SK-N-SH (cell line): ENCODE data around the gene ELAVL4. TPM values are rescaled to one million over a fixed set of nuclear protein-coding genes. Genes with fewer than 3 reads are reported as not detected.
A peak's percentile ranks its signal among the peaks of the same experiment; 100 is the strongest.

Experiments used
- CTCF ChIA-PET: fragments of 300-600, 350-600 bp; formaldehyde crosslinking; extraction: SDS; loops from one replicate; lab custom pipeline; 2021; lab: Yijun Ruan, JAX
- POLR2A ChIA-PET: fragments of 350-600 bp; sonication (Branson Sonifier 250); formaldehyde crosslinking; extraction: SDS; loops from one replicate; lab custom pipeline; 2020; ENCODE audit warnings: antibody characterized with exemption, inconsistent platforms; lab: Yijun Ruan, JAX
- DNase-seq: peaks from one replicate; pipeline ENCODE4 v3.0.0; 2012
- H2AFZ ChIP-seq: fragments of 200-600 bp; sonication (generic); 2 replicates; pipeline ENCODE4 v1.8.1; 2016; ENCODE audit warnings: antibody characterized with exemption, mild to moderate bottlenecking, low read depth
- H3F3A ChIP-seq: fragments of 200-600 bp; sonication (generic); replicated peaks from 2 replicates; pipeline ENCODE3; 2016; ENCODE audit warnings: antibody characterized with exemption, mild to moderate bottlenecking; ENCODE audit not compliant: insufficient read depth
- H3K27ac ChIP-seq, 2 experiments: fragments of 200-500 bp in 1 of 2; fragments of 200-600 bp in 1 of 2; sonication (Bioruptor generic) in 1 of 2; sonication (generic), shearing (Covaris generic) in 1 of 2; 2 replicates each; pipeline versions ENCODE4 v1.5.1 to v1.6.1; 2014 to 2016; ENCODE audit warnings: low read depth in 2 of 2, inconsistent platforms in 1 of 2, low read length in 1 of 2, mild to moderate bottlenecking in 1 of 2, mixed read lengths in 1 of 2
- H3K27me3 ChIP-seq: fragments of 200-600 bp; sonication (generic), shearing (Covaris generic); 2 replicates; pipeline ENCODE4 v1.6.1; 2016; ENCODE audit warnings: mixed run types; ENCODE audit not compliant: insufficient read depth
- H3K36me3 ChIP-seq, 2 experiments: fragments of 200-500 bp in 1 of 2; fragments of 200-600 bp in 1 of 2; sonication (Bioruptor generic) in 1 of 2; sonication (generic) in 1 of 2; replicated peaks in 1 of 2; 2 replicates each; pipeline versions ENCODE3 to v1.5.1; 2014 to 2016; ENCODE audit warnings: low read length in 1 of 2, mild to moderate bottlenecking in 1 of 2; ENCODE audit not compliant: insufficient read depth in 2 of 2, control insufficient read depth in 1 of 2
- H3K4me1 ChIP-seq, 2 experiments: fragments of 200-500 bp in 1 of 2; fragments of 200-600 bp in 1 of 2; sonication (Bioruptor generic) in 1 of 2; sonication (generic), shearing (Covaris generic) in 1 of 2; 2 replicates each; pipeline versions ENCODE4 v1.5.1 to v1.6.1; 2014 to 2016; ENCODE audit warnings: low read depth in 1 of 2, low read length in 1 of 2, mixed run types in 1 of 2; ENCODE audit not compliant: insufficient read depth in 2 of 2, control insufficient read depth in 1 of 2
- H3K4me2 ChIP-seq: fragments of 200-600 bp; sonication (generic), shearing (Covaris generic); 2 replicates; pipeline ENCODE4 v1.6.1; 2017; ENCODE audit warnings: mixed run types
- H3K4me3 ChIP-seq, 2 experiments: fragments of 200-500 bp in 1 of 2; fragments of 200-600 bp in 1 of 2; sonication (Bioruptor generic) in 1 of 2; sonication (generic), shearing (Covaris generic) in 1 of 2; 2 replicates each; pipeline versions ENCODE4 v1.5.1 to v1.8.1; 2014 to 2016; ENCODE audit warnings: low read depth in 2 of 2, inconsistent platforms in 1 of 2, low read length in 1 of 2, mild to moderate bottlenecking in 1 of 2, mixed read lengths in 1 of 2, moderate library complexity in 1 of 2
- H3K79me2 ChIP-seq: fragments of 200-600 bp; sonication (generic); 2 replicates; pipeline ENCODE4 v1.8.1; 2017; ENCODE audit warnings: mild to moderate bottlenecking; ENCODE audit not compliant: insufficient read depth
- H3K9ac ChIP-seq: fragments of 200-600 bp; sonication (generic); 2 replicates; pipeline ENCODE4 v1.6.1; 2017; ENCODE audit warnings: mixed run types
- H3K9me2 ChIP-seq: fragments of 200-600 bp; sonication (generic); 2 replicates; pipeline ENCODE4 v1.6.1; 2017; ENCODE audit warnings: mixed run types
- H3K9me3 ChIP-seq: fragments of 200-600 bp; sonication (generic); 2 replicates; pipeline ENCODE4 v1.6.1; 2017; ENCODE audit warnings: mixed run types, mild to moderate bottlenecking, moderate library complexity
- H4K20me1 ChIP-seq: fragments of 200-600 bp; sonication (generic); 2 replicates; pipeline ENCODE4 v1.6.1; 2017; ENCODE audit warnings: mild to moderate bottlenecking, mixed run types; ENCODE audit not compliant: insufficient read depth
- CHD2 ChIP-seq: fragments of 150-350 bp; IDR thresholded peaks from 2 replicates; pipeline ENCODE4 v1.6.1; 2018; ENCODE audit warnings: low read length; ENCODE audit not compliant: partially characterized antibody
- FOXJ3 ChIP-seq: sonication (generic); formaldehyde crosslinking; IDR thresholded peaks from 2 replicates; pipeline ENCODE4 v1.5.1; 2020; ENCODE audit warnings: mild to moderate bottlenecking, missing genetic modification reagents
- MXI1 ChIP-seq: IDR thresholded peaks from 2 replicates; pipeline ENCODE4 v1.6.1; 2012; ENCODE audit warnings: mild to moderate bottlenecking, low read depth, low read length, improper control_type of control experiment
- NRF1 ChIP-seq: IDR thresholded peaks from 2 replicates; pipeline ENCODE4 v1.6.1; 2012; ENCODE audit warnings: low read depth, mild to moderate bottlenecking, low read length
- RAD21 ChIP-seq: IDR thresholded peaks from 2 replicates; pipeline ENCODE4 v1.6.1; 2012; ENCODE audit warnings: mild to moderate bottlenecking, low read length
- RFX5 ChIP-seq: IDR thresholded peaks from 2 replicates; pipeline ENCODE4 v1.6.1; 2012; ENCODE audit warnings: mild to moderate bottlenecking, improper control_type of control experiment, low read length
- SIN3A ChIP-seq: IDR thresholded peaks from 2 replicates; pipeline ENCODE4 v1.6.1; 2012; ENCODE audit warnings: low read depth, mild to moderate bottlenecking, low read length, moderate library complexity, borderline replicate concordance
- SMC3 ChIP-seq: IDR thresholded peaks from 2 replicates; pipeline ENCODE4 v1.6.1; 2012; ENCODE audit warnings: low read depth, low read length, improper control_type of control experiment
- TAF1 ChIP-seq: IDR thresholded peaks from 2 replicates; pipeline ENCODE4 v1.6.1; 2012; ENCODE audit warnings: low read depth, mild to moderate bottlenecking, low read length, moderate library complexity, borderline replicate concordance
- WGBS: methylation state at CpG from one replicate; pipeline ENCODE4 v1.1.6; 2017; ENCODE audit warnings: low lambda C conversion rate; 5-methylcytosine and 5-hydroxymethylcytosine counted together
- polyA plus RNA-seq, 3 experiments: library from polyadenylated mRNA; depleted of rRNA; stranded (reverse); fragments of >200 nt; gene quantifications; 2 replicates each; pipeline ENCODE4 v1.2.3, GENCODE V29; 2012
- TF ChIP-seq, protein P1 (sequence below): fragments of 200-600 bp; sonication (generic); IDR thresholded peaks from 2 replicates; pipeline ENCODE4 v1.6.1; 2017; ENCODE audit warnings: antibody characterized with exemption, mild to moderate bottlenecking, moderate library complexity
- TF ChIP-seq, protein P2 (sequence below): IDR thresholded peaks from 2 replicates; pipeline ENCODE4; 2012
- TF ChIP-seq, protein P3 (sequence below): IDR thresholded peaks from 2 replicates; pipeline ENCODE4 v1.4.0; 2012; ENCODE audit warnings: low read depth
- TF ChIP-seq, protein P4 (sequence below): fragments of 150-350 bp; IDR thresholded peaks from 2 replicates; pipeline ENCODE4 v1.6.1; 2017; ENCODE audit warnings: antibody characterized with exemption, low read length, low read depth, borderline replicate concordance
- TF ChIP-seq, protein P5 (sequence below): fragments of 150-350 bp; IDR thresholded peaks from 2 replicates; pipeline ENCODE4 v1.6.1; 2016; ENCODE audit warnings: mild to moderate bottlenecking, low read depth, low read length
- TF ChIP-seq, protein P6 (sequence below): IDR thresholded peaks from 2 replicates; pipeline ENCODE4 v1.4.0; 2012; ENCODE audit warnings: low read depth, borderline replicate concordance

ELAVL4 gene
- polyA plus RNA-seq, 1 of the 3 experiments (the other 2 are of a cell fraction), result 2.7 TPM

DNA sequence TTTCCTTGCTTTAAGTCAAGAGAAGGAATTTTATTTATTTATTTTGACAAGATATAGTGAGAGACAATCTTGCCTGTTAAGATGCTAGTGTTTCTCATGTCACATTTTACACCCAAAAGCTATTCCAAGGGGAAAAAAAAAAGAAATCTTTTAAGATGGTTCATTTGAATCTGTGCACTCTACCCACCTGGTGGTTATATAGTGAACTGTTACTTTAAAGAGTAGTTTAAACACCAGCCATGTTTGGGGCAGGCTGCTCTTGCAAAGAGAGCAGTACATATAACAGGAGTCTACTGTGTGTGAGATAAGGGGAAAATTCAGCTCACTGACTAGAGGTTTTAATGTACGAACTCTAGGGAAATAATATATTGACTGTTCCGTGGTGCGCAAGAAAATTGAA, 3.3 kb upstream of the ELAVL4 start:
- no peaks in the 10 kb centered on the region for H3K36me3 ChIP-seq
- no peaks in the 10 kb centered on the region for H4K20me1 ChIP-seq
- CTCF ChIA-PET, result interaction anchor here (0.7 to 12.9 kb wide), 30 partner anchors 8 to 1199 kb away, joined by 3 to 117 read pairs (median 4); no protein-coding TSS in a partner anchor
- H3K27ac ChIP-seq, result peak overlapping the region in 1 of 2 experiments; percentile 100; a peak in 3 of 4 replicates
- 21% methylated on average over 3 of the region's 3 CpGs for WGBS
- H3K4me2 ChIP-seq, result peak overlapping the region; percentile 39; the same call in 1 of the 2 replicates
- H3K79me2 ChIP-seq, result no peaks in the 10 kb centered on the region
- POLR2A ChIA-PET, result interaction anchor here (1.0 to 8.8 kb wide), 10 partner anchors 9 to 1188 kb away, joined by 4 to 87 read pairs (median 5); partner anchors contain the start of gene AGBL4
- H3F3A ChIP-seq, result no peaks in the 10 kb centered on the region
- peak overlapping the region; percentile 27 to 44 for H3K4me3 ChIP-seq
- H3K9me2 ChIP-seq, result no peaks in the 10 kb centered on the region
- DNase-seq, result no peak
- H3K27me3 ChIP-seq, result peaks cover 1% of the 10 kb centered on the region; the same call in 1 of the 2 replicates
- H3K9me3 ChIP-seq, result no peaks in the 10 kb centered on the region
- peak overlapping the region; percentile 47 for H2AFZ ChIP-seq
- no peak overlapping the region for H3K9ac ChIP-seq
- TF ChIP-seq SMC3, result peak; percentile 16; the same call in 1 of the 2 replicates
- no peak; the same call in 1 of the 2 replicates for TF ChIP-seq MXI1
- peak; percentile 55 for TF ChIP-seq RAD21
- TF ChIP-seq, protein P1, sequence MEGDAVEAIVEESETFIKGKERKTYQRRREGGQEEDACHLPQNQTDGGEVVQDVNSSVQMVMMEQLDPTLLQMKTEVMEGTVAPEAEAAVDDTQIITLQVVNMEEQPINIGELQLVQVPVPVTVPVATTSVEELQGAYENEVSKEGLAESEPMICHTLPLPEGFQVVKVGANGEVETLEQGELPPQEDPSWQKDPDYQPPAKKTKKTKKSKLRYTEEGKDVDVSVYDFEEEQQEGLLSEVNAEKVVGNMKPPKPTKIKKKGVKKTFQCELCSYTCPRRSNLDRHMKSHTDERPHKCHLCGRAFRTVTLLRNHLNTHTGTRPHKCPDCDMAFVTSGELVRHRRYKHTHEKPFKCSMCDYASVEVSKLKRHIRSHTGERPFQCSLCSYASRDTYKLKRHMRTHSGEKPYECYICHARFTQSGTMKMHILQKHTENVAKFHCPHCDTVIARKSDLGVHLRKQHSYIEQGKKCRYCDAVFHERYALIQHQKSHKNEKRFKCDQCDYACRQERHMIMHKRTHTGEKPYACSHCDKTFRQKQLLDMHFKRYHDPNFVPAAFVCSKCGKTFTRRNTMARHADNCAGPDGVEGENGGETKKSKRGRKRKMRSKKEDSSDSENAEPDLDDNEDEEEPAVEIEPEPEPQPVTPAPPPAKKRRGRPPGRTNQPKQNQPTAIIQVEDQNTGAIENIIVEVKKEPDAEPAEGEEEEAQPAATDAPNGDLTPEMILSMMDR, result peak; percentile 48; the same call in 1 of the 2 replicates
- peaks cover 0 to 8% of the 10 kb centered on the region in 2 experiments; a peak in 2 of 4 replicates for H3K4me1 ChIP-seq

DNA sequence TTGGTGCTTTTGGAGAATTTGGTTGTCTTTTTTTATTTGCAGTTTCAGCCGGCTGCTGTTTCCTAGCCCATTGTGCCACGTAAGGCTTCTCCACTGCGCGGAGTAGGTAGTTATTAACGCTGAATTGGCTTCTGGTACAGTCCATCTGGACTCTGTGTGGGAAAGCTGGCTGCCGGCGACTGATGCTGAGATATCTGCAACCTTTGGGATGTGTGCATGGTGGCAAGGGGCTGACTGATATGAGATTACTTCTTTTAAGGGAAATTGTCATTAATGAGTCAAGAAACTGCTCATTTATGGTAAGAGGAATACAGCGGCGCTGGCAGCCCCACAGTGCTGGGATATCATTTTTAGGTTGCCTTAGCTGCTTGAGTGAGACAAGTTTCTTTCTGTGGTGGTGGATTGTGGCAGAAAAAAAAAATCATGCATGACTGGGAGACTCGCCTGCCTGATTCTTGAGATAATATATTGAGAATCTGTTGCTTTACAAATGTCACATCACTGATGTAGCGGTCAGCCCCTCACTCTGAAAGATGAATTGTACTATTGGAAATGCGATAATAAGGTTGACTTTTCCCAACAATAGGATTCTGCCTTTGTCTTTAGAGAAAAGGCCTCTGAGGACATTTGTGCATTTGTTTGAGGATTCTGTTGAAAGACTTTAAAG, 2.5 kb upstream of the ELAVL4 start:
- Histone ChIP-seq H4K20me1 (no peaks in the 10 kb centered on the region), H3K27ac (peak overlapping the region; percentile 2 to 100; a peak in 3 of 4 replicates), H3F3A (no peaks in the 10 kb centered on the region), H3K9me3 (no peaks in the 10 kb centered on the region), H3K4me2 (peak overlapping the region; percentile 39; the same call in 1 of the 2 replicates), H2AFZ (peak overlapping the region; percentile 47), H3K36me3 (no peaks in the 10 kb centered on the region), H3K79me2 (no peaks in the 10 kb centered on the region), H3K4me1 (peaks cover 0 to 8% of the 10 kb centered on the region in 2 experiments; a peak in 2 of 4 replicates), H3K27me3 (peaks cover 5% of the 10 kb centered on the region; the same call in 1 of the 2 replicates), H3K9me2 (no peaks in the 10 kb centered on the region), H3K4me3 (peak overlapping the region; percentile 27 to 44), H3K9ac (no peak overlapping the region)
- WGBS, result 14% methylated on average over 12 of the region's 12 CpGs
- DNase-seq, result peak; percentile 24
- POLR2A ChIA-PET, result interaction anchor here (0.5 to 8.8 kb wide), 12 partner anchors 8 to 1188 kb away, joined by 3 to 87 read pairs (median 5); partner anchors contain the start of gene AGBL4
- CTCF ChIA-PET, result interaction anchor here (0.7 to 12.9 kb wide), 22 partner anchors 11 to 1188 kb away, joined by 3 to 117 read pairs (median 5); no protein-coding TSS in a partner anchor
- TF ChIP-seq, protein P2, sequence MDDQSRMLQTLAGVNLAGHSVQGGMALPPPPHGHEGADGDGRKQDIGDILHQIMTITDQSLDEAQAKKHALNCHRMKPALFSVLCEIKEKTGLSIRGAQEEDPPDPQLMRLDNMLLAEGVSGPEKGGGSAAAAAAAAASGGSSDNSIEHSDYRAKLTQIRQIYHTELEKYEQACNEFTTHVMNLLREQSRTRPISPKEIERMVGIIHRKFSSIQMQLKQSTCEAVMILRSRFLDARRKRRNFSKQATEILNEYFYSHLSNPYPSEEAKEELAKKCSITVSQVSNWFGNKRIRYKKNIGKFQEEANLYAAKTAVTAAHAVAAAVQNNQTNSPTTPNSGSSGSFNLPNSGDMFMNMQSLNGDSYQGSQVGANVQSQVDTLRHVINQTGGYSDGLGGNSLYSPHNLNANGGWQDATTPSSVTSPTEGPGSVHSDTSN, result no peak
- TF ChIP-seq, protein P3, sequence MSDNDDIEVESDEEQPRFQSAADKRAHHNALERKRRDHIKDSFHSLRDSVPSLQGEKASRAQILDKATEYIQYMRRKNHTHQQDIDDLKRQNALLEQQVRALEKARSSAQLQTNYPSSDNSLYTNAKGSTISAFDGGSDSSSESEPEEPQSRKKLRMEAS, result no peak
- TF ChIP-seq, protein P4, sequence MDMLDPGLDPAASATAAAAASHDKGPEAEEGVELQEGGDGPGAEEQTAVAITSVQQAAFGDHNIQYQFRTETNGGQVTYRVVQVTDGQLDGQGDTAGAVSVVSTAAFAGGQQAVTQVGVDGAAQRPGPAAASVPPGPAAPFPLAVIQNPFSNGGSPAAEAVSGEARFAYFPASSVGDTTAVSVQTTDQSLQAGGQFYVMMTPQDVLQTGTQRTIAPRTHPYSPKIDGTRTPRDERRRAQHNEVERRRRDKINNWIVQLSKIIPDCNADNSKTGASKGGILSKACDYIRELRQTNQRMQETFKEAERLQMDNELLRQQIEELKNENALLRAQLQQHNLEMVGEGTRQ, result no peak
- peak; percentile 38 for TF ChIP-seq RAD21
- no peak; the same call in 1 of the 2 replicates for TF ChIP-seq SMC3
- peak; percentile 72 for TF ChIP-seq CHD2
- no peak for TF ChIP-seq SIN3A
- no peak for TF ChIP-seq TAF1
- TF ChIP-seq, protein P5, sequence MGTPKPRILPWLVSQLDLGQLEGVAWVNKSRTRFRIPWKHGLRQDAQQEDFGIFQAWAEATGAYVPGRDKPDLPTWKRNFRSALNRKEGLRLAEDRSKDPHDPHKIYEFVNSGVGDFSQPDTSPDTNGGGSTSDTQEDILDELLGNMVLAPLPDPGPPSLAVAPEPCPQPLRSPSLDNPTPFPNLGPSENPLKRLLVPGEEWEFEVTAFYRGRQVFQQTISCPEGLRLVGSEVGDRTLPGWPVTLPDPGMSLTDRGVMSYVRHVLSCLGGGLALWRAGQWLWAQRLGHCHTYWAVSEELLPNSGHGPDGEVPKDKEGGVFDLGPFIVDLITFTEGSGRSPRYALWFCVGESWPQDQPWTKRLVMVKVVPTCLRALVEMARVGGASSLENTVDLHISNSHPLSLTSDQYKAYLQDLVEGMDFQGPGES, result no peak
- TF ChIP-seq, protein P6, sequence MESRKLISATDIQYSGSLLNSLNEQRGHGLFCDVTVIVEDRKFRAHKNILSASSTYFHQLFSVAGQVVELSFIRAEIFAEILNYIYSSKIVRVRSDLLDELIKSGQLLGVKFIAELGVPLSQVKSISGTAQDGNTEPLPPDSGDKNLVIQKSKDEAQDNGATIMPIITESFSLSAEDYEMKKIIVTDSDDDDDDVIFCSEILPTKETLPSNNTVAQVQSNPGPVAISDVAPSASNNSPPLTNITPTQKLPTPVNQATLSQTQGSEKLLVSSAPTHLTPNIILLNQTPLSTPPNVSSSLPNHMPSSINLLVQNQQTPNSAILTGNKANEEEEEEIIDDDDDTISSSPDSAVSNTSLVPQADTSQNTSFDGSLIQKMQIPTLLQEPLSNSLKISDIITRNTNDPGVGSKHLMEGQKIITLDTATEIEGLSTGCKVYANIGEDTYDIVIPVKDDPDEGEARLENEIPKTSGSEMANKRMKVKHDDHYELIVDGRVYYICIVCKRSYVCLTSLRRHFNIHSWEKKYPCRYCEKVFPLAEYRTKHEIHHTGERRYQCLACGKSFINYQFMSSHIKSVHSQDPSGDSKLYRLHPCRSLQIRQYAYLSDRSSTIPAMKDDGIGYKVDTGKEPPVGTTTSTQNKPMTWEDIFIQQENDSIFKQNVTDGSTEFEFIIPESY, result no peak
- no peak for TF ChIP-seq NRF1
- TF ChIP-seq FOXJ3 (CRISPR knock-in tag), result peak; percentile 62; the same call in 1 of the 2 replicates
- no peak for TF ChIP-seq RFX5
